ENCODE results near the gene HIVEP1.

DNA sequence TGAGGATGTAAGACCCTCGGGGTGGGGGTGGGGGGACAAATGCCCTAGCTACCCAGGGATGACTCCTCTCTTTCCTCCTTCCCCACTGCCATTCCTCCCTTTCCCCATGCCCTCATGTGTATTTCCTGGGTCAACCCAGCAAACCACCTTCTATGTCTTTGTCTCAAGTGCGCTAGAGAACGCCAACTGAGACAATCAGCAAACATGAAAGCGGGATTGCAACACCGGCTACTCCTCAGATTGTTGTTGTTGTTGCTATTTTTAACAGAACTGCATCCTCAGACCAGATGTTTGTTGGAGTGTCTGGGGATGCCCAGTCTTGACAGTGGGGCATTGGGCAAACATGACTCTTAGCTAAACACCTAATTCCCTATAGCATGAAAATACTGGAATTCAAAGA, 39.3 kb upstream of the HIVEP1 start:
- no peak for TF ChIP-seq ZFX (IDR thresholded peaks at IDR 0.05)
- TF ChIP-seq, protein P1, sequence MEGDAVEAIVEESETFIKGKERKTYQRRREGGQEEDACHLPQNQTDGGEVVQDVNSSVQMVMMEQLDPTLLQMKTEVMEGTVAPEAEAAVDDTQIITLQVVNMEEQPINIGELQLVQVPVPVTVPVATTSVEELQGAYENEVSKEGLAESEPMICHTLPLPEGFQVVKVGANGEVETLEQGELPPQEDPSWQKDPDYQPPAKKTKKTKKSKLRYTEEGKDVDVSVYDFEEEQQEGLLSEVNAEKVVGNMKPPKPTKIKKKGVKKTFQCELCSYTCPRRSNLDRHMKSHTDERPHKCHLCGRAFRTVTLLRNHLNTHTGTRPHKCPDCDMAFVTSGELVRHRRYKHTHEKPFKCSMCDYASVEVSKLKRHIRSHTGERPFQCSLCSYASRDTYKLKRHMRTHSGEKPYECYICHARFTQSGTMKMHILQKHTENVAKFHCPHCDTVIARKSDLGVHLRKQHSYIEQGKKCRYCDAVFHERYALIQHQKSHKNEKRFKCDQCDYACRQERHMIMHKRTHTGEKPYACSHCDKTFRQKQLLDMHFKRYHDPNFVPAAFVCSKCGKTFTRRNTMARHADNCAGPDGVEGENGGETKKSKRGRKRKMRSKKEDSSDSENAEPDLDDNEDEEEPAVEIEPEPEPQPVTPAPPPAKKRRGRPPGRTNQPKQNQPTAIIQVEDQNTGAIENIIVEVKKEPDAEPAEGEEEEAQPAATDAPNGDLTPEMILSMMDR (conservative IDR thresholded peaks at IDR 0.05), result no peak
